Thoracic aorta (tissue), 2 donors: ENCODE results near the gene CPN1. TPM values are rescaled to one million over a fixed set of nuclear protein-coding genes. Genes with fewer than 3 reads are reported as not detected.
A peak's percentile ranks its signal among the peaks of the same experiment; 100 is the strongest.

Experiments
- ATAC-seq: fragments of 150-250 bp; one replicate; pipeline ENCODE4 v1.8.0; 2017; ENCODE audit warnings: low read depth; ENCODE audit not compliant: insufficient number of reproducible peaks, low FRiP score
- DNase-seq: peaks from one replicate; pipeline ENCODE4 v3.0.0-alpha.2; 2020; ENCODE audit warnings: low spot score
- H3K27ac ChIP-seq, 2 donors: fragments of 200-600 bp; sonication (generic); 1 replicate in 1 of 2; 2 replicates in 1 of 2; pipeline ENCODE4 v1.5.1; 2016; ENCODE audit warnings: mild to moderate bottlenecking in 2 of 2, moderate library complexity in 2 of 2
- H3K27me3 ChIP-seq: fragments of 200-600 bp; sonication (generic); replicated peaks from 2 replicates; pipeline ENCODE4 v1.6.0; 2016; ENCODE audit warnings: mild to moderate bottlenecking; ENCODE audit not compliant: insufficient read depth
- H3K36me3 ChIP-seq: fragments of 200-600 bp; sonication (generic); one replicate; pipeline ENCODE4 v1.5.1; 2016
- H3K4me1 ChIP-seq, 2 donors: fragments of 200-600 bp; sonication (generic); 1 replicate in 1 of 2; 2 replicates in 1 of 2; pipeline versions ENCODE4 v1.5.1 to v1.6.0; 2016; ENCODE audit warnings: low read depth in 2 of 2, mild to moderate bottlenecking in 1 of 2; ENCODE audit not compliant: control insufficient read depth in 1 of 2
- H3K4me3 ChIP-seq: fragments of 200-600 bp; sonication (generic); 2 replicates; pipeline ENCODE4 v1.5.1; 2016; ENCODE audit warnings: mild to moderate bottlenecking
- H3K9me3 ChIP-seq: fragments of 200-600 bp; sonication (generic); 2 replicates; pipeline ENCODE4 v1.5.1; 2016
- total RNA-seq, 2 donors: library from RNA; depleted of rRNA; stranded (reverse); fragments of >200 nt; gene quantifications; one replicate each; pipeline versions ENCODE4 v1.1.0 to v1.2.3, GENCODE V29; 2016
- TF ChIP-seq, protein P1 (sequence below): fragments of 200-600 bp; sonication (generic); IDR thresholded peaks from one replicate; pipeline ENCODE4 v1.5.1; 2019; ENCODE audit warnings: antibody characterized with exemption

The CPN1 gene
- total RNA-seq, 2 donors from 2014 or later, result not detected

GRCh38 chr10:100046021-100046486 is 35.6 kb downstream of the CPN1 start:
- H3K27ac ChIP-seq, result no peak overlapping the region
- no peaks in the 10 kb centered on the region for H3K36me3 ChIP-seq
- no peaks in the 10 kb centered on the region for H3K4me1 ChIP-seq
- ATAC-seq (peak; percentile 55), DNase-seq (peak; percentile 45)
- TF ChIP-seq, protein P1, sequence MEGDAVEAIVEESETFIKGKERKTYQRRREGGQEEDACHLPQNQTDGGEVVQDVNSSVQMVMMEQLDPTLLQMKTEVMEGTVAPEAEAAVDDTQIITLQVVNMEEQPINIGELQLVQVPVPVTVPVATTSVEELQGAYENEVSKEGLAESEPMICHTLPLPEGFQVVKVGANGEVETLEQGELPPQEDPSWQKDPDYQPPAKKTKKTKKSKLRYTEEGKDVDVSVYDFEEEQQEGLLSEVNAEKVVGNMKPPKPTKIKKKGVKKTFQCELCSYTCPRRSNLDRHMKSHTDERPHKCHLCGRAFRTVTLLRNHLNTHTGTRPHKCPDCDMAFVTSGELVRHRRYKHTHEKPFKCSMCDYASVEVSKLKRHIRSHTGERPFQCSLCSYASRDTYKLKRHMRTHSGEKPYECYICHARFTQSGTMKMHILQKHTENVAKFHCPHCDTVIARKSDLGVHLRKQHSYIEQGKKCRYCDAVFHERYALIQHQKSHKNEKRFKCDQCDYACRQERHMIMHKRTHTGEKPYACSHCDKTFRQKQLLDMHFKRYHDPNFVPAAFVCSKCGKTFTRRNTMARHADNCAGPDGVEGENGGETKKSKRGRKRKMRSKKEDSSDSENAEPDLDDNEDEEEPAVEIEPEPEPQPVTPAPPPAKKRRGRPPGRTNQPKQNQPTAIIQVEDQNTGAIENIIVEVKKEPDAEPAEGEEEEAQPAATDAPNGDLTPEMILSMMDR, result peak; percentile 93
- no peaks in the 10 kb centered on the region for H3K9me3 ChIP-seq
- no peak overlapping the region for H3K4me3 ChIP-seq
- H3K27me3 ChIP-seq, result no peaks in the 10 kb centered on the region

DNA sequence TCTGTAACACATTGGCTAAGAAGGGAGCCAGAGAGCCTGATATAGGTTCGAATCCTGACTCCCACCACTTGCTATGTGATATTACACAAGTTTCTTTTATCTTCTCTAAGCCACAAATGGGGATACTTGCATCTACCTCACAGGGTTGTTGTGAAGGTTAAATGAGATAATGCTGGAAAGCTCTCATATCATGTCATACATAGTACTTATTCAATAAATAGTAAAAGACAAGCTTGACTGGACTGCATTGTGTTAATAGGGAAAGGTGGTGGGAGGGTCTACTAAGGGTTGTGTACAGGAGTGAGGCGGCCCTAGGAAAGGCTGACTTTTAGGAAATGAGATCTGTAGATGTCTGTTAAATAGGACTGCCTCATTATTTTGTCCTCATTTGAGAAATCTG is 36.1 kb downstream of the CPN1 start:
- TF ChIP-seq, protein P1, result no peak
- Histone ChIP-seq H3K27me3 (no peaks in the 10 kb centered on the region), H3K36me3 (no peaks in the 10 kb centered on the region), H3K9me3 (no peaks in the 10 kb centered on the region), H3K4me1 (no peaks in the 10 kb centered on the region), H3K4me3 (no peak overlapping the region), H3K27ac (no peak overlapping the region)
- DNase-seq, result no peak
- no peak for ATAC-seq

GRCh38 chr10:100043796-100044195 is 37.9 kb downstream of the CPN1 start:
- TF ChIP-seq, protein P1, result no peak
- ATAC-seq (peak; percentile 25), DNase-seq (no peak)
- no peak overlapping the region for H3K27ac ChIP-seq
- H3K36me3 ChIP-seq, result no peaks in the 10 kb centered on the region
- no peaks in the 10 kb centered on the region for H3K9me3 ChIP-seq
- H3K4me1 ChIP-seq, result no peaks in the 10 kb centered on the region
- H3K27me3 ChIP-seq, result no peaks in the 10 kb centered on the region
- no peak overlapping the region for H3K4me3 ChIP-seq

DNA sequence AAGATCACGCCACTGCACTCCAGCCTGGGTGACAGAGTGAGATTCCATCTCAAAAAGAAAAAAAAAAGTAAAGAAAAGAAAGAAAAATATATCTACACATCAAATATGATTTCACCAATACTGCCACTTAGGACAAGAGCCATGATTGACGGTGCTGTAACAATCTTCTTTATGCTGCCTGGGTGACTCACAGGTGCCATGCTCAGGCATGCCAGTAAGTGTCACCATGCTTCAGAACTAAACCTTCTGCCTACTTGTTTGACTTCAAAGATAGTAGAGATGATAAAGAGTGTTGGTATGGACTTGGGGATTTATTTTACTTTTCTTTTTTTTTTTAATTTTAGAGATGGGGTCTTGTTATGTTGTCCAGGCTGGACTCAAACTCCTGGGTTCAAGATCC is 38.3 kb downstream of the CPN1 start:
- Histone ChIP-seq H3K27ac (no peak overlapping the region), H3K4me3 (no peak overlapping the region), H3K27me3 (no peaks in the 10 kb centered on the region), H3K36me3 (no peaks in the 10 kb centered on the region), H3K9me3 (no peaks in the 10 kb centered on the region), H3K4me1 (no peaks in the 10 kb centered on the region)
- ATAC-seq, result no peak
- DNase-seq, result no peak
- TF ChIP-seq, protein P1, result no peak

GRCh38 chr10:100041306-100042002 is 40.2 kb downstream of the CPN1 start:
- TF ChIP-seq, protein P1, result no peak

More at GRCh38 chr10:100041306-100042002, 40.2 kb downstream of the CPN1 start:
- Histone ChIP-seq H3K4me3 (no peak overlapping the region), H3K4me1 (no peaks in the 10 kb centered on the region), H3K27me3 (no peaks in the 10 kb centered on the region), H3K36me3 (no peaks in the 10 kb centered on the region), H3K9me3 (no peaks in the 10 kb centered on the region), H3K27ac (no peak overlapping the region)
- no peak for ATAC-seq
- no peak for DNase-seq
